OCI-LY3 (cell line): ENCODE measurements around the gene FNDC5.
A peak's percentile ranks its signal among the peaks of the same experiment; 100 is the strongest.

ENCODE experiments used
- H2AFZ ChIP-seq: fragments of 200-600, 300-600 bp; shearing (Covaris generic); 2 replicates; pipeline ENCODE4 v1.6.0; 2014; ENCODE audit warnings: antibody characterized with exemption, low read depth, low read length
- H3K27ac ChIP-seq: fragments of 200-600, 300-600 bp; sonication (generic); 2 replicates; pipeline ENCODE4 v1.5.1; 2014; ENCODE audit warnings: mild to moderate bottlenecking, low read length, moderate library complexity, mixed read lengths
- H3K27me3 ChIP-seq: fragments of 200-600, 300-600 bp; sonication (generic); 2 replicates; pipeline ENCODE4 v1.6.1; 2014; ENCODE audit warnings: low read depth, low read length, mixed read lengths
- H3K36me3 ChIP-seq: fragments of 200-600, 300-600 bp; sonication (generic); replicated peaks from 2 replicates; pipeline ENCODE3; 2014; ENCODE audit warnings: low read depth, low read length, mixed read lengths
- H3K4me1 ChIP-seq: fragments of 300-600, 200-600 bp; sonication (generic); 2 replicates; pipeline ENCODE4 v1.6.1; 2014; ENCODE audit warnings: low read length, mixed read lengths
- H3K4me2 ChIP-seq: fragments of 200-600, 300-600 bp; sonication (generic); 2 replicates; pipeline ENCODE4 v1.6.1; 2014; ENCODE audit warnings: low read length, mixed read lengths
- H3K4me3 ChIP-seq: fragments of 300-600, 200-600 bp; sonication (generic); 2 replicates; pipeline ENCODE4 v1.5.1; 2014; ENCODE audit warnings: antibody characterized with exemption, mild to moderate bottlenecking, low read length, moderate library complexity
- H3K79me2 ChIP-seq: fragments of 300-600, 200-600 bp; shearing (Covaris generic); 2 replicates; pipeline ENCODE4 v1.6.1; 2014; ENCODE audit warnings: mild to moderate bottlenecking, low read length, mixed read lengths
- H3K9ac ChIP-seq: fragments of 300-600, 200-600 bp; shearing (Covaris generic); 2 replicates; pipeline ENCODE4 v1.6.0; 2014; ENCODE audit warnings: mild to moderate bottlenecking, low read length, moderate library complexity
- H3K9me3 ChIP-seq: fragments of 200-600, 300-600 bp; shearing (Covaris generic); 2 replicates; pipeline ENCODE4 v1.6.1; 2014; ENCODE audit warnings: low read length, mixed read lengths; ENCODE audit not compliant: insufficient read depth
- H4K20me1 ChIP-seq: fragments of 200-600, 300-600 bp; sonication (generic); 2 replicates; pipeline ENCODE4 v1.6.1; 2016; ENCODE audit warnings: low read length, mixed read lengths; ENCODE audit not compliant: insufficient read depth
- EZH2phosphoT487 ChIP-seq: fragments of 200-600 bp; shearing (Covaris generic); IDR thresholded peaks from 2 replicates; pipeline ENCODE4 v1.6.1; 2018; ENCODE audit warnings: antibody characterized with exemption, mixed run types, low read depth
- TF ChIP-seq, protein P1 (sequence below): fragments of 200-600, 300-600 bp; sonication (generic); IDR thresholded peaks from 2 replicates; pipeline ENCODE4 v1.5.1; 2014; ENCODE audit warnings: antibody characterized with exemption, low read length, low read depth

FNDC5 gene

GRCh38 chr1:32878183-32878582, 7.5 kb upstream of the FNDC5 start:
- no peak overlapping the region for H2AFZ ChIP-seq
- H3K4me1 ChIP-seq = peaks cover 18% of the 10 kb centered on the region
- H3K4me3 ChIP-seq = no peak overlapping the region
- no peak overlapping the region for H3K9ac ChIP-seq
- H4K20me1 ChIP-seq = no peaks in the 10 kb centered on the region
- no peak for TF ChIP-seq EZH2phosphoT487
- TF ChIP-seq, protein P1, sequence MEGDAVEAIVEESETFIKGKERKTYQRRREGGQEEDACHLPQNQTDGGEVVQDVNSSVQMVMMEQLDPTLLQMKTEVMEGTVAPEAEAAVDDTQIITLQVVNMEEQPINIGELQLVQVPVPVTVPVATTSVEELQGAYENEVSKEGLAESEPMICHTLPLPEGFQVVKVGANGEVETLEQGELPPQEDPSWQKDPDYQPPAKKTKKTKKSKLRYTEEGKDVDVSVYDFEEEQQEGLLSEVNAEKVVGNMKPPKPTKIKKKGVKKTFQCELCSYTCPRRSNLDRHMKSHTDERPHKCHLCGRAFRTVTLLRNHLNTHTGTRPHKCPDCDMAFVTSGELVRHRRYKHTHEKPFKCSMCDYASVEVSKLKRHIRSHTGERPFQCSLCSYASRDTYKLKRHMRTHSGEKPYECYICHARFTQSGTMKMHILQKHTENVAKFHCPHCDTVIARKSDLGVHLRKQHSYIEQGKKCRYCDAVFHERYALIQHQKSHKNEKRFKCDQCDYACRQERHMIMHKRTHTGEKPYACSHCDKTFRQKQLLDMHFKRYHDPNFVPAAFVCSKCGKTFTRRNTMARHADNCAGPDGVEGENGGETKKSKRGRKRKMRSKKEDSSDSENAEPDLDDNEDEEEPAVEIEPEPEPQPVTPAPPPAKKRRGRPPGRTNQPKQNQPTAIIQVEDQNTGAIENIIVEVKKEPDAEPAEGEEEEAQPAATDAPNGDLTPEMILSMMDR = no peak
- no peak overlapping the region for H3K27ac ChIP-seq
- no peaks in the 10 kb centered on the region for H3K79me2 ChIP-seq
- no peaks in the 10 kb centered on the region for H3K36me3 ChIP-seq
- no peaks in the 10 kb centered on the region for H3K27me3 ChIP-seq
- H3K4me2 ChIP-seq = no peak overlapping the region
- H3K9me3 ChIP-seq = no peaks in the 10 kb centered on the region

DNA sequence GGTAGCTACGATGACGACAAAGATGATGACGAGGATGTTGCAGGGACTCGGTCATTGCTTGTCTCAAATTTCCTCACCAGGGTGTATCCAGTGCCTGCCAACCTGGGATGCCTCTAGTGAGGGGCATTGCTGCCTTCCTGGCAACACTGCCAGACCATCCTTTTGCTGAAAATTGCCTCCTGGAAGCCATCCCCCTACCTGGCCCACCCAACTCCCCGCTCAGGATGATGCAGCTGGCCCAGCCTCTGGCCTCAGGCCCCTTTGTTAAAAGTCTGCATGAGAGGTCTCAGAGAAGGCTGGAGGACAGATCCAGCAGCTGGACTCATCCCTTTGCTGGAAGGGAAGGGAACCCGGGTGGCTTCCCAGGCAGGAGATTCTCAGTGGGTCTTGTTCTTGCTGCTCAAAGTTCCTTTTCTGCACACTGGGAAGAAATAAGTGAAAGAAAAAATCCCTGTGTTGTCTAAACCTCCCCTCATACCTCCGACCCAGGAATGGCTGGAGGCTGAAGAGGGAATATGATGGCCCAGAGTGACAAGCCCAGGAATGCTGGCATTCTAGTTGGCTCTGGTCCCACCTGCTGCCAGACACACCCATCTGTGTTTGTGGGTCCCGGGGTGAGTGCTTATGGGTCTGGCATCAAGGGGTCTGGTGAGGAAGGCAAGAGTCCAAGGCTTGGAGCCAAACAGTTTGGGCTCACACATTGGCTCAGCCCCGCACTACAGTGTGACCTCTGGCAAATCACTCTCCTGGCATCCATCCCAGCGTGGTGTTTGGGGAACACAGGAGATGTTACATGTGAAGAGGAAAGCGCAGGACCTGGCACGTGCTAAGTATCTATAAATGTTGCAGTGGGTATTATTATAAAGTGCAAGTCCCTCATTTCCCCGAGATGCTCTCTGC, 6.7 kb upstream of the FNDC5 start:
- Histone ChIP-seq H4K20me1 (no peaks in the 10 kb centered on the region), H3K4me1 (peaks cover 18% of the 10 kb centered on the region), H3K4me3 (no peak overlapping the region), H3K9me3 (no peaks in the 10 kb centered on the region), H3K9ac (no peak overlapping the region), H3K27ac (no peak overlapping the region), H2AFZ (no peak overlapping the region), H3K36me3 (no peaks in the 10 kb centered on the region), H3K27me3 (no peaks in the 10 kb centered on the region), H3K79me2 (no peaks in the 10 kb centered on the region), H3K4me2 (no peak overlapping the region)
- no peak for TF ChIP-seq EZH2phosphoT487
- TF ChIP-seq, protein P1 = no peak

- Histone ChIP-seq H3K9ac (peak overlapping the region; percentile 55; the same call in 1 of the 2 replicates), H3K36me3 (no peaks in the 10 kb centered on the region), H3K4me2 (peak overlapping the region; percentile 64)
Measured at GRCh38 chr1:32876341-32877210, 5.9 kb upstream of the FNDC5 start.

More at GRCh38 chr1:32876341-32877210, 5.9 kb upstream of the FNDC5 start:
- Histone ChIP-seq H4K20me1 (no peaks in the 10 kb centered on the region), H3K4me1 (peaks cover 22% of the 10 kb centered on the region), H3K27ac (no peak overlapping the region; the same call in 1 of the 2 replicates), H3K79me2 (no peaks in the 10 kb centered on the region), H3K9me3 (no peaks in the 10 kb centered on the region), H3K4me3 (peak overlapping the region; percentile 30), H3K27me3 (no peaks in the 10 kb centered on the region; the same call in 1 of the 2 replicates), H2AFZ (peak overlapping the region; percentile 98)
- TF ChIP-seq EZH2phosphoT487 = no peak
- TF ChIP-seq, protein P1 = peak; percentile 79
